ENCODE measurements around the gene MTHFS. TPM values are rescaled to one million over a fixed set of nuclear protein-coding genes. Genes with fewer than 3 reads are reported as not detected.
"Not testable (repeated sequence)": the region's sequence is repeated elsewhere in the genome, so short reads cannot be mapped to it uniquely, and the experiment has no call there.

Gene MTHFS
- total and polyA plus RNA-seq, 8 donors: 5.7 to 101 (median 48.1) TPM; not detected in 2

DNA sequence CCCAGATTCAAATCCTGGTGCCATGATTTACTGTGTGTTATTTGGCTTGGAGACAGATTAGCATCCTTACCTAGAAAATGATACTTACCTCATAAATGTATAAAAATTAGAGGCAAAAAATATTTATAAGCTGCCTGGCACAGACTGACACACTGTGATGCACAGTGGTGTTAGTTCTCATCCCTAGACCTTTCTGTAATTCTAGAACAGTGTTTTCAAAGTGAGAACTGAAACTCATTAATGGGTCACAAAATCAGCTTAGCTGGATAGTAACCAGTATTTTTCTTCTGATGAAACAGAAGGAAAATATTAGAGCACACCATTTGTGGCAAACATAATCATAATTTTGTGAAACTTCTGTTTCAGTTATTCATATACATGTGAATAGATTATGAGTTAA is 17.9 kb upstream of the MTHFS start:
- intact Hi-C loops (cut with DNase I; ENCODE audit: low total_unique reads): no loop called here
- H3K9me3 ChIP-seq: peaks cover 32 to 67% (median 52%) of the 10 kb centered on the region in 4 donors

DNA sequence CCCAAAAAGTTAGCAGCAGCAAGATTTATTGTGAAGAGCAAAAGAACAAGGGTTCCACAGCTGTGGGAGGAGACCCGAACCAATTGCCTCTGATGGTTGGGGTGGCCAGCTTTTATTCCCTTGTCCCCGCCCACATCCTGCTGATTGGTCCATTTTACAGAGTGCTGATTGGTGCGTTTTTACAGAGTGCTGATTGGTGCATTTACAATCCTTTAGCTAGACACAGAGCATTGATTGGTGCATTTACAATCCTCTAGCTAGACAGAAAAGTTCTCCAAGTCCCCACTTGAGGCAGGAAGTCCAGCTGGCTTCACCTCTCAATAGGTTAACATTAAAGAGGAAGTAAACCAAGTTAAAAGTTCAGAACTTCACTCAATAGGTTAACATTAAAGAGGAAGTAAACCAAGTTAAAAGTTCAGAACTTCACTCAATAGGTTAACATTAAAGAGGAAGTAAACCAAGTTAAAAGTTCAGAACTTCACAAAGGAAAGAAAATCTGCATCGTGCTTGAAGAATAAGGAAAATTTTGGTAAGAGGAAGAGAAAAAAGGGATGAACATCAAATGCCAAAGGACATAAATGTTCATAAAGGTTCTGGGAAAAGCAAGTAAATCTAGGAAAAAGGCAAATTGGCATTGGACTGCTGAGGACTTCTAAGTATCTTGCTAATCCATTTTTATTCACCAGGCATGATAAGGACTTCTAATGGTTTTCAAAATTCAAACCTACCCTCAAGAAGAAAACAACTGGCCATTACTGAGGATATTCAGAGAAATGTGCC is 12.9 kb upstream of the MTHFS start:
- H3K4me1 ChIP-seq; DNase-seq; H3K27me3 ChIP-seq; intact Hi-C loops (cut with DNase I; ENCODE audit: low total_unique reads); H3K4me3 ChIP-seq: not testable (repeated sequence)
- Histone ChIP-seq H3K36me3 (peaks cover 0 to 16% (median 0%) of the 10 kb centered on the region in 4 donors), H3K27ac (peak overlapping the region in 1 of 5 donors; percentile 48), H3K9me3 (peaks cover 0 to 18% (median 12%) of the 10 kb centered on the region in 4 donors)
- 68 to 96% (median 88%) methylated on average over 4 of the region's 4 CpGs for WGBS, 5 donors

More for the DNA sequence above, 17.9 kb upstream of the MTHFS start:
- Histone ChIP-seq H3K36me3 (peaks cover under 1 to 29% (median 9%) of the 10 kb centered on the region in 4 donors), H3K4me1 (no peaks in the 10 kb centered on the region), H3K27me3 (no peaks in the 10 kb centered on the region), H3K27ac (no peak overlapping the region), H3K4me3 (no peak overlapping the region)
- no peak for TF ChIP-seq CTCF (IDR thresholded peaks at IDR 0.05)
- no peak for TF ChIP-seq POLR2A (IDR thresholded peaks at IDR 0.05)
- TF ChIP-seq POLR2AphosphoS5 (IDR thresholded peaks at IDR 0.05): no peak
- no peak for TF ChIP-seq EP300 (IDR thresholded peaks at IDR 0.05)
- no peak for DNase-seq

GRCh38 chr15:79904271-79904670 is 7.5 kb upstream of the MTHFS start:
- H3K9me3 ChIP-seq: peaks cover 0 to under 1% (median 0%) of the 10 kb centered on the region in 4 donors
- 74 to 85% (median 75%) methylated on average over 4 of the region's 4 CpGs for WGBS, 5 donors
- no peak overlapping the region for H3K4me3 ChIP-seq
- DNase-seq: no peak
- peak overlapping the region in 1 of 5 donors; percentile 3 for H3K27ac ChIP-seq
- intact Hi-C loops (cut with DNase I; ENCODE audit: low total_unique reads): no loop called here
- H3K27me3 ChIP-seq: no peaks in the 10 kb centered on the region
- no peak for TF ChIP-seq POLR2A (IDR thresholded peaks at IDR 0.05)
- no peak for TF ChIP-seq EP300 (IDR thresholded peaks at IDR 0.05)
- TF ChIP-seq POLR2AphosphoS5 (IDR thresholded peaks at IDR 0.05): no peak
- no peak for TF ChIP-seq CTCF (IDR thresholded peaks at IDR 0.05)
- H3K36me3 ChIP-seq: no peaks in the 10 kb centered on the region
- peaks cover 0 to 12% (median 0%) of the 10 kb centered on the region in 4 donors for H3K4me1 ChIP-seq

DNA sequence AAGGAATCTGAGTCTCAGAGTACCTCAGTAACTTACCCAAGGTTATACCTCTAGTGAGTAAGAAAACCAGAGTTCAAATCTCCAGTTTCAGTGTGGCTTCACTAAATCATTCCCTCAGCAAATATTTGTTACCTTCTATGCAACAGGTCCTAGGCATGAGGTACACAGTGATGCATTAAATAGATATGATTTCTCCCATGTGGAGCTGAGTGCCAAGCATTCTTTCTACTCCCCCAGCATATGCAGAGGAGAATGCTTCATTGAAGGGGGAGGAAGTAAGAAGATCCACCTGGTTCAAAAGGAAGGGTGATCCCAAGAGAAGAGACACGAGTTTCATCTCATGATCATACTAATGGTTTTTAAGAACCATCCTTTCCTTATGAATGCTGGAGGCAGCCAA is 6.8 kb upstream of the MTHFS start:
- TF ChIP-seq CTCF (IDR thresholded peaks at IDR 0.05) (no peak), POLR2A (IDR thresholded peaks at IDR 0.05) (no peak), POLR2AphosphoS5 (IDR thresholded peaks at IDR 0.05) (no peak), EP300 (IDR thresholded peaks at IDR 0.05) (no peak)

GRCh38 chr15:79903144-79903543 is 6.3 kb upstream of the MTHFS start:
- no peaks in the 10 kb centered on the region for H3K36me3 ChIP-seq
- TF ChIP-seq CTCF (IDR thresholded peaks at IDR 0.05) (no peak), POLR2AphosphoS5 (IDR thresholded peaks at IDR 0.05) (no peak), POLR2A (IDR thresholded peaks at IDR 0.05) (no peak), EP300 (IDR thresholded peaks at IDR 0.05) (no peak)
- H3K9me3 ChIP-seq: no peaks in the 10 kb centered on the region
- no peak overlapping the region for H3K4me3 ChIP-seq
- no peak overlapping the region for H3K27ac ChIP-seq
- no peak for DNase-seq
- WGBS, 5 donors: 80 to 87% (median 83%) methylated on average over 2 of the region's 2 CpGs
- intact Hi-C loops (cut with DNase I; ENCODE audit: low total_unique reads): no loop called here
- no peaks in the 10 kb centered on the region for H3K27me3 ChIP-seq
- peaks cover 0 to 15% (median 0%) of the 10 kb centered on the region in 4 donors for H3K4me1 ChIP-seq

More for the DNA sequence above, 6.8 kb upstream of the MTHFS start:
- no peaks in the 10 kb centered on the region for H3K9me3 ChIP-seq
- H3K36me3 ChIP-seq: no peaks in the 10 kb centered on the region
- intact Hi-C loops (cut with DNase I; ENCODE audit: low total_unique reads): no loop called here
- peaks cover 0 to 12% (median 0%) of the 10 kb centered on the region in 4 donors for H3K4me1 ChIP-seq
- no peak overlapping the region for H3K4me3 ChIP-seq
- DNase-seq: no peak
- 94 to 100% (median 95%) methylated on average over 1 of the region's 1 CpG for WGBS, 5 donors
- H3K27ac ChIP-seq: no peak overlapping the region
- no peaks in the 10 kb centered on the region for H3K27me3 ChIP-seq
